Trophoblast cell (in vitro differentiated cells and primary cell): ENCODE measurements around the gene COA1.

ENCODE experiments used
- DNase-seq, 2 donors: peaks; one replicate each; pipeline ENCODE4 v3.0.0-alpha.2; 2016
- H2AFZ ChIP-seq: 2 replicates; pipeline ENCODE4 v1.6.1; 2013; ENCODE audit warnings: low read length, moderate library complexity, mild to moderate bottlenecking; ENCODE audit not compliant: insufficient read depth, poor library complexity
- H2AK5ac ChIP-seq: 2 replicates; pipeline ENCODE4 v1.6.1; 2013; ENCODE audit warnings: mild to moderate bottlenecking, low read length
- H2BK120ac ChIP-seq: 2 replicates; pipeline ENCODE4 v1.6.1; 2013; ENCODE audit warnings: low read length, mild to moderate bottlenecking, moderate library complexity; ENCODE audit not compliant: insufficient read depth, poor library complexity
- H2BK12ac ChIP-seq: 2 replicates; pipeline ENCODE4 v1.6.1; 2013; ENCODE audit warnings: mild to moderate bottlenecking, low read length, moderate library complexity
- H2BK5ac ChIP-seq: 2 replicates; pipeline ENCODE4 v1.6.1; 2013; ENCODE audit warnings: low read length, low read depth, moderate library complexity, mild to moderate bottlenecking; ENCODE audit not compliant: poor library complexity
- H3K14ac ChIP-seq: 2 replicates; pipeline ENCODE4 v1.6.1; 2013; ENCODE audit warnings: mild to moderate bottlenecking, low read length
- H3K18ac ChIP-seq: 2 replicates; pipeline ENCODE4 v1.6.1; 2013; ENCODE audit warnings: mild to moderate bottlenecking, low read length
- H3K23ac ChIP-seq: 2 replicates; pipeline ENCODE4 v1.6.1; 2013; ENCODE audit warnings: low read length
- H3K27ac ChIP-seq: 2 replicates; pipeline ENCODE4 v1.5.1; 2013; ENCODE audit warnings: low read depth, mild to moderate bottlenecking, inconsistent platforms, low read length, moderate library complexity
- H3K27me3 ChIP-seq: 2 replicates; pipeline ENCODE4 v1.6.1; 2013; ENCODE audit warnings: inconsistent platforms, mild to moderate bottlenecking, low read length, moderate library complexity; ENCODE audit not compliant: insufficient read depth
- H3K36me3 ChIP-seq, 2 experiments: 1 replicate in 1 of 2; 2 replicates in 1 of 2; pipeline ENCODE4 v1.6.1; 2013; ENCODE audit warnings: low read length in 2 of 2, mild to moderate bottlenecking in 2 of 2, moderate library complexity in 1 of 2; ENCODE audit not compliant: insufficient read depth in 2 of 2, control insufficient read depth in 1 of 2
- H3K4ac ChIP-seq: 2 replicates; pipeline ENCODE4 v1.6.1; 2013; ENCODE audit warnings: low read depth, mild to moderate bottlenecking, low read length, moderate library complexity
- H3K4me1 ChIP-seq, 2 experiments: 1 replicate in 1 of 2; 2 replicates in 1 of 2; pipeline ENCODE4 v1.6.1; 2013; ENCODE audit warnings: low read length in 2 of 2, mild to moderate bottlenecking in 2 of 2, moderate library complexity in 1 of 2; ENCODE audit not compliant: insufficient read depth in 2 of 2, control insufficient read depth in 1 of 2
- H3K4me2 ChIP-seq: 2 replicates; pipeline ENCODE4 v1.6.1; 2013; ENCODE audit warnings: inconsistent platforms, mild to moderate bottlenecking, low read length, moderate library complexity
- H3K4me3 ChIP-seq: 2 replicates; pipeline ENCODE4 v1.5.1; 2013; ENCODE audit warnings: mild to moderate bottlenecking, low read depth, low read length, inconsistent platforms
- H3K79me1 ChIP-seq: one replicate; pipeline ENCODE4 v1.6.1; 2013; ENCODE audit warnings: low read length
- H3K79me2 ChIP-seq: 2 replicates; pipeline ENCODE4 v1.6.1; 2013; ENCODE audit warnings: low read length, mild to moderate bottlenecking; ENCODE audit not compliant: control insufficient read depth, insufficient read depth, poor library complexity
- H3K9ac ChIP-seq: 2 replicates; pipeline ENCODE4 v1.6.1; 2013; ENCODE audit warnings: mild to moderate bottlenecking, low read length
- H3K9me3 ChIP-seq: 2 replicates; pipeline ENCODE4 v1.6.1; 2013; ENCODE audit warnings: low read depth, mild to moderate bottlenecking, control low read depth, inconsistent platforms, low read length; ENCODE audit not compliant: insufficient read depth
- H4K12ac ChIP-seq: 2 replicates; pipeline ENCODE4 v1.6.1; 2013; ENCODE audit warnings: low read depth, mild to moderate bottlenecking, low read length, moderate library complexity
- H4K8ac ChIP-seq: 2 replicates; pipeline ENCODE4 v1.6.1; 2013; ENCODE audit warnings: low read depth, mild to moderate bottlenecking, low read length, moderate library complexity
- H4K91ac ChIP-seq: one replicate; pipeline ENCODE4 v1.6.1; 2013; ENCODE audit warnings: low read depth, mild to moderate bottlenecking, low read length, moderate library complexity
- WGBS: extraction: QIAGEN DNeasy Blood & Tissue Kit; methylation state at CpG from one replicate; pipeline ENCODE4 v1.1.7; 2013; ENCODE audit warnings: missing lambda C conversion rate; ENCODE audit not compliant: insufficient read length, insufficient coverage; ENCODE audit errors: extremely low coverage; 5-methylcytosine and 5-hydroxymethylcytosine counted together

The COA1 gene

GRCh38 chr7:43727494-43727893 is 1.8 kb downstream of the COA1 start:
- Histone ChIP-seq H3K4me1 (no peaks in the 10 kb centered on the region), H3K4me3 (no peak overlapping the region), H3K36me3 (peaks cover 0 to 3% of the 10 kb centered on the region in 2 experiments), H3K18ac (no peak overlapping the region), H4K12ac (no peak overlapping the region), H3K4ac (peak overlapping the region; percentile 55), H3K9ac (no peak overlapping the region), H3K79me2 (peaks cover 7% of the 10 kb centered on the region), H2BK120ac (no peak overlapping the region), H4K91ac (no peak overlapping the region), H2AFZ (no peak overlapping the region), H3K4me2 (no peak overlapping the region), H3K27me3 (no peaks in the 10 kb centered on the region), H2BK5ac (no peak overlapping the region), H3K27ac (no peak overlapping the region), H3K79me1 (peaks cover 8% of the 10 kb centered on the region), H2BK12ac (no peak overlapping the region), H3K23ac (no peak overlapping the region), H3K9me3 (no peaks in the 10 kb centered on the region), H4K8ac (no peak overlapping the region), H3K14ac (no peak overlapping the region), H2AK5ac (no peak overlapping the region)
- no peak for DNase-seq
- no CpG with 5 or more reads among the region's 1 CpG for WGBS

GRCh38 chr7:43727003-43727402 is 2.3 kb downstream of the COA1 start:
- no peak overlapping the region for H3K4ac ChIP-seq
- H2BK120ac ChIP-seq: no peak overlapping the region
- no peak overlapping the region for H4K8ac ChIP-seq
- no peaks in the 10 kb centered on the region for H3K27me3 ChIP-seq
- no peak overlapping the region for H3K23ac ChIP-seq
- no CpG with 5 or more reads among the region's 5 CpGs for WGBS
- H3K9me3 ChIP-seq: no peaks in the 10 kb centered on the region
- no peak overlapping the region for H3K9ac ChIP-seq
- no peak overlapping the region for H2AK5ac ChIP-seq
- peaks cover 7% of the 10 kb centered on the region for H3K79me2 ChIP-seq
- H3K18ac ChIP-seq: no peak overlapping the region
- H3K36me3 ChIP-seq: peaks cover 0 to 3% of the 10 kb centered on the region in 2 experiments
- no peak overlapping the region for H3K27ac ChIP-seq
- H3K4me1 ChIP-seq: no peaks in the 10 kb centered on the region
- H4K12ac ChIP-seq: no peak overlapping the region
- H2BK5ac ChIP-seq: no peak overlapping the region
- no peak overlapping the region for H2AFZ ChIP-seq
- H3K79me1 ChIP-seq: peaks cover 8% of the 10 kb centered on the region
- H3K4me2 ChIP-seq: no peak overlapping the region
- H3K4me3 ChIP-seq: no peak overlapping the region
- DNase-seq: no peak
- H2BK12ac ChIP-seq: no peak overlapping the region
- H4K91ac ChIP-seq: no peak overlapping the region
- H3K14ac ChIP-seq: no peak overlapping the region

GRCh38 chr7:43726466-43726865 is 2.9 kb downstream of the COA1 start:
- H3K27ac ChIP-seq: no peak overlapping the region
- H2BK5ac ChIP-seq: no peak overlapping the region
- no peak overlapping the region for H2BK120ac ChIP-seq
- peak overlapping the region; percentile 83 for H3K4ac ChIP-seq
- DNase-seq: no peak
- H2AK5ac ChIP-seq: no peak overlapping the region
- H3K9me3 ChIP-seq: no peaks in the 10 kb centered on the region
- no peak overlapping the region for H2AFZ ChIP-seq
- no peak overlapping the region for H3K18ac ChIP-seq
- H3K4me1 ChIP-seq: no peaks in the 10 kb centered on the region
- no CpG with 5 or more reads among the region's 4 CpGs for WGBS
- no peak overlapping the region for H4K91ac ChIP-seq
- H3K9ac ChIP-seq: no peak overlapping the region
- no peaks in the 10 kb centered on the region for H3K27me3 ChIP-seq
- H2BK12ac ChIP-seq: no peak overlapping the region
- peaks cover 0 to 3% of the 10 kb centered on the region in 2 experiments for H3K36me3 ChIP-seq
- H3K4me2 ChIP-seq: no peak overlapping the region
- no peak overlapping the region for H3K4me3 ChIP-seq
- H3K79me1 ChIP-seq: peaks cover 8% of the 10 kb centered on the region
- no peak overlapping the region for H3K23ac ChIP-seq
- H4K8ac ChIP-seq: no peak overlapping the region
- peaks cover 7% of the 10 kb centered on the region for H3K79me2 ChIP-seq
- H3K14ac ChIP-seq: no peak overlapping the region
- no peak overlapping the region for H4K12ac ChIP-seq

GRCh38 chr7:43725251-43725650 is 4.1 kb downstream of the COA1 start:
- Histone ChIP-seq H3K4ac (no peak overlapping the region), H3K4me1 (no peaks in the 10 kb centered on the region), H3K27me3 (no peaks in the 10 kb centered on the region), H3K79me2 (peaks cover 7% of the 10 kb centered on the region), H3K23ac (no peak overlapping the region), H2AK5ac (no peak overlapping the region), H3K27ac (no peak overlapping the region), H2AFZ (no peak overlapping the region), H3K36me3 (peaks cover 0 to 3% of the 10 kb centered on the region in 2 experiments), H2BK5ac (no peak overlapping the region), H3K4me3 (no peak overlapping the region), H2BK120ac (no peak overlapping the region), H3K4me2 (no peak overlapping the region), H3K14ac (no peak overlapping the region), H4K12ac (no peak overlapping the region), H2BK12ac (no peak overlapping the region), H4K8ac (no peak overlapping the region), H3K9ac (no peak overlapping the region), H4K91ac (no peak overlapping the region), H3K9me3 (no peaks in the 10 kb centered on the region), H3K18ac (no peak overlapping the region), H3K79me1 (peaks cover 8% of the 10 kb centered on the region)
- DNase-seq: no peak
- no CpG with 5 or more reads among the region's 3 CpGs for WGBS
